Tibial nerve (tissue), 3 donors: ENCODE results near the gene CNST.

Experiments
- POLR2A ChIP-seq, 2 donors: fragments of 450-650 bp; IDR thresholded peaks; one replicate each; pipeline ENCODE4 v1.6.1; 2017; ENCODE audit warnings: antibody characterized with exemption in 2 of 2, mild to moderate bottlenecking in 2 of 2, moderate library complexity in 2 of 2
- TF ChIP-seq, protein P1 (sequence below), 5 experiments: fragments of 200-600 bp in 3 of 5; fragments of 450-650 bp in 2 of 5; sonication (generic) in 3 of 5; IDR thresholded peaks; one replicate each; pipeline ENCODE4 v1.5.1; 2016 to 2019; ENCODE audit warnings: antibody characterized with exemption in 5 of 5, mild to moderate bottlenecking in 3 of 5, moderate library complexity in 2 of 5

DNA sequence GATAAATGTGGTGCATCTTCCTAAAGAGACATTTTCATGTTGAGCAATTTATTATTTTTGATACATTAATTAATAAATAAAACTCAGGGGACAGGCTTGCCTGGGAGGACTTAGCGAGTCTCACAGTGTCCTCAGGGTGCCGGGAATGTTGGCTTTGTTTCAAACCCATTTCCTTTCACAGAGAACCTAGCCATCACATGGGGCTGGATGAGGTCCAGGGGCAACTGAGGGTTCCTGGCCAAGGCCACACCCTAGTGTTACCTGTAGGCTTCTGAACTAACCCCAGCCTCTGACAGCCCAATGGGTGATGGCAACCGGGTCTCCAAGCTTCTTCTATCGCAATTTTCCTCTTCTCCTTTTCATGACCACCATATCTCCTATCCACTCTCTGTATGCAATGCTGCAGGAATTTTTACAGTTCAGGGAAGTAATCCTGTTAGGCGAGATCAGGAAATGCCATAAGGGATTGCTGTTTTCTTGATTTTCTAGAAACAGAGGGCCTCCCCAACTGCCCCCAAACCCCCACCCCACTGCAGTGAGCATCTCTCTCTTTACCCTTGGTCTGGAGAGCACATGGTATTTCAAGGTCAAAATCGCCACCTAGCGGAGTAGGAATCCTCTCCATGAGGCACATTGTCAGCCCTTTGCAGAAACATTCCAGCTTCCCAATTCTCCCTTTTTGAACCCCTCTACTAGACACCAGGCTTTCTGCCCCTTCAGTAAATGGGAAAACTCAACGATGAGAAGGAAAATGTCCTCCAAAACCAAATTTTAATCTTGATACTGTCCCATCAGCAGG lies 37.1 kb upstream of the CNST start:
- TF ChIP-seq, protein P1, sequence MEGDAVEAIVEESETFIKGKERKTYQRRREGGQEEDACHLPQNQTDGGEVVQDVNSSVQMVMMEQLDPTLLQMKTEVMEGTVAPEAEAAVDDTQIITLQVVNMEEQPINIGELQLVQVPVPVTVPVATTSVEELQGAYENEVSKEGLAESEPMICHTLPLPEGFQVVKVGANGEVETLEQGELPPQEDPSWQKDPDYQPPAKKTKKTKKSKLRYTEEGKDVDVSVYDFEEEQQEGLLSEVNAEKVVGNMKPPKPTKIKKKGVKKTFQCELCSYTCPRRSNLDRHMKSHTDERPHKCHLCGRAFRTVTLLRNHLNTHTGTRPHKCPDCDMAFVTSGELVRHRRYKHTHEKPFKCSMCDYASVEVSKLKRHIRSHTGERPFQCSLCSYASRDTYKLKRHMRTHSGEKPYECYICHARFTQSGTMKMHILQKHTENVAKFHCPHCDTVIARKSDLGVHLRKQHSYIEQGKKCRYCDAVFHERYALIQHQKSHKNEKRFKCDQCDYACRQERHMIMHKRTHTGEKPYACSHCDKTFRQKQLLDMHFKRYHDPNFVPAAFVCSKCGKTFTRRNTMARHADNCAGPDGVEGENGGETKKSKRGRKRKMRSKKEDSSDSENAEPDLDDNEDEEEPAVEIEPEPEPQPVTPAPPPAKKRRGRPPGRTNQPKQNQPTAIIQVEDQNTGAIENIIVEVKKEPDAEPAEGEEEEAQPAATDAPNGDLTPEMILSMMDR (IDR thresholded peaks at IDR 0.05): no peak
- no peak for TF ChIP-seq POLR2A (IDR thresholded peaks at IDR 0.05)
